Activated naive CD4-positive, alpha-beta T cell treated with anti-CD3 and anti-CD28 coated beads, Interleukin-2, amount 50 U/mL, for 72 hours (primary cell): ENCODE results near the gene SPSB4. TPM values are rescaled to one million over a fixed set of nuclear protein-coding genes. Genes with fewer than 3 reads are reported as not detected.
A peak's percentile ranks its signal among the peaks of the same experiment; 100 is the strongest.
"Not testable (repeated sequence)": the region's sequence is repeated elsewhere in the genome, so short reads cannot be mapped to it uniquely, and the experiment has no call there.

ENCODE experiments used
- ATAC-seq, 2 donors: fragments of 150-1000 bp; cut with Tn5 transposase; 2 replicates each; pipeline ENCODE4 v1.10.0; 2021; ENCODE audit warnings: mild to moderate bottlenecking in 2 of 2, moderate library complexity in 2 of 2
- DNase-seq, 2 donors: peaks; one replicate each; pipeline ENCODE4 v3.0.0; 2021 to 2022; ENCODE audit warnings: low spot score in 2 of 2
- H3K27ac Mint-ChIP-seq, 2 donors: one replicate each; pipeline ENCODE4 v1.8.0; 2022; ENCODE audit warnings: mild to moderate bottlenecking in 2 of 2, mixed read lengths in 2 of 2
- H3K36me3 Mint-ChIP-seq, 2 donors: one replicate each; pipeline ENCODE4 v1.8.0; 2022; ENCODE audit warnings: mixed read lengths in 2 of 2
- H3K9me3 Mint-ChIP-seq, 2 donors: one replicate each; pipeline ENCODE4 v1.8.0; 2022; ENCODE audit warnings: mixed read lengths in 2 of 2
- total RNA-seq, 2 donors: library from RNA; stranded (reverse); gene quantifications; one replicate each; pipeline ENCODE4 v1.2.3, GENCODE V29; 2022

SPSB4 gene
- total RNA-seq, 2 donors from 2014 or later = not detected

DNA sequence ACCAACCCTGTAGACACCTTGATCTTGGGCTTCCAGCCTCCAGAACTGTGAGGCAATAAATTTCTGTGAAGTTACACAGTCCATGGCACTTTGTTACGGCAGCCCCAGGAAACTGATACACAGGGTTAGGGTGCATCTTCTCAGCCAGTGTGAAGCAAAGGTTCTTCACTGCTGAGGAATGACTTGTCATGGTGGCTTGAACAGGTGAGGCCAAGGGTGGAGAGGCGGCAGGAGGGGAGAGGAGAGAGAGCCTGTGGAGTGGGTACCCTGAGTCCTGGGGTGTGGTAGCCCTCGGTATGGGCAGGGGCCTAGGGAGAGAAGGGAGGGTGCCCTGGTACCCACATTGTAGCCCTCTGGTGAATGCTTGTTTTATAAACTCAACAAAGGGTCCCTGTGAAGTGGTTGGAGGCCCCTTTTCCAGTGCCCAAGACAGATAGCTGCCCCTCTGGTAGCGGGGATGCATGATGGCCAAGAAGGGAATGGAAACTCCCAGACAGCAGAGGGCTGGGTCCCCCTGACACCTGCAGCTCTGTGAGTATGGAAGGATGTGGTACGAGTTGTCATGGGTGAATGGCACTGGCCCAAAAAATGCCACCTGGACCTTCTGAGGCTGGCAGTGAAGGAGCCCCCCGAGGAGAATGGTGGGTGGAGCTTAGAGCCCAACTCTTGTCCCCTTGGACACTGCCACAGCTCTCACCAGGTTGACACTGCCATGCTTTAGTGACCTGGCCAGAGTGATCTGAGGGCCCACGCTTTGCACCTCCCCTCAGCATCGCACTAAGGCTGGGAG, 49.6 kb downstream of the SPSB4 start:
- no peak overlapping the region for H3K27ac Mint-ChIP-seq
- no peak for DNase-seq
- H3K36me3 Mint-ChIP-seq = no peaks in the 10 kb centered on the region
- no peaks in the 10 kb centered on the region for H3K9me3 Mint-ChIP-seq
- no peak for ATAC-seq

DNA sequence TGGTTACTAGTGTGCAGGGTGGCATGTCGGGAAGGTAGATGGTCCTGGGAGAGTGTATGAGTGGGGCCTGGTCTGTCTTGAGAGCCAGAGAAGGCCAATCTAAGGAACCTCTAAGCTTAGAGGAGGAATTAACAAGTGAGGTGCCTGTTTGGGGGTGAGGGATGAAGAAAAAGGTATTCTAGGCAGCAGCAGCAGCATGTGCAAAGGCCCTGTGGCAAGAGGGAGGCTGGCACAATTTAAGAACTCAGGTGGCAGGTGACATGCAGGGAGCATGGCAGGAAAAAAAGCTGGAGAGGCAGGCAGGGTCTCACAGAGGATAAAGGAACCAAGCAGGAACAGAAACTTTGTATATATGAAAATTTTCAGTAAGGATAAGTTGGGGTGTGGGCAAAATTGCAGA, 51.2 kb downstream of the SPSB4 start:
- ATAC-seq (no peak), DNase-seq (no peak)
- H3K27ac Mint-ChIP-seq = no peak overlapping the region
- no peaks in the 10 kb centered on the region for H3K9me3 Mint-ChIP-seq
- H3K36me3 Mint-ChIP-seq = no peaks in the 10 kb centered on the region

GRCh38 chr3:141103067-141103466, 51.9 kb downstream of the SPSB4 start:
- no peaks in the 10 kb centered on the region for H3K9me3 Mint-ChIP-seq
- ATAC-seq = no peak
- no peak overlapping the region for H3K27ac Mint-ChIP-seq
- no peaks in the 10 kb centered on the region for H3K36me3 Mint-ChIP-seq
- no peak for DNase-seq

GRCh38 chr3:141103503-141103902, 52.4 kb downstream of the SPSB4 start:
- ATAC-seq = no peak
- H3K9me3 Mint-ChIP-seq = no peaks in the 10 kb centered on the region
- H3K36me3 Mint-ChIP-seq = no peaks in the 10 kb centered on the region

GRCh38 chr3:141104151-141104821, 53.1 kb downstream of the SPSB4 start:
- DNase-seq (no peak), ATAC-seq (no peak)
- H3K27ac Mint-ChIP-seq = no peak overlapping the region
- H3K9me3 Mint-ChIP-seq = no peaks in the 10 kb centered on the region
- H3K36me3 Mint-ChIP-seq = no peaks in the 10 kb centered on the region

More at GRCh38 chr3:141103503-141103902, 52.4 kb downstream of the SPSB4 start:
- DNase-seq = no peak
- H3K27ac Mint-ChIP-seq = no peak overlapping the region

- DNase-seq = peak in 1 of 2 donors; percentile 67
- Mint-ChIP-seq H3K36me3 (no peaks in the 10 kb centered on the region), H3K9me3 (no peaks in the 10 kb centered on the region), H3K27ac (no peak overlapping the region)
- peak; percentile 47 to 60 for ATAC-seq
These were observed 54.9 kb downstream of the SPSB4 start for GRCh38 chr3:141105828-141106628.

DNA sequence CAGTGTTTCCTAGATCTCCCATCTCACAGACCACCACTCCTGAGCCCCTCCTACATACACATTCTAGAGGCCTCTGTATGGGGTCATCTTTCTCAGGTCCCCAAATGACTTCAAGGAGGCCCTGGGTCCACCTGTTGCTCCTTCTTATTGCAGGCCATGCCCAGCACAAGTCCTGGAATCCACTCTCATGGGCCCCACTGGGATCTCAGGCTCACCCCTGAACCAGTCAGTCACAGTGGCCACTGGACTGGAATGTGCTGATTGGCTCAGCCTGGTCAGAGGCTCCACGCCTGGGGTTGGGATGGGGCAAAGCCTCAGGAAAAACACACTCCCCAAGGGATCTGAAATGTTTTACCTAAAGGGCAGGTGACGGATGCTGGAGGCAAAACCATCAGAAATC, 55.7 kb downstream of the SPSB4 start:
- no peaks in the 10 kb centered on the region for H3K9me3 Mint-ChIP-seq
- ATAC-seq = no peak
- no peak overlapping the region for H3K27ac Mint-ChIP-seq
- H3K36me3 Mint-ChIP-seq = no peaks in the 10 kb centered on the region
- no peak for DNase-seq

DNA sequence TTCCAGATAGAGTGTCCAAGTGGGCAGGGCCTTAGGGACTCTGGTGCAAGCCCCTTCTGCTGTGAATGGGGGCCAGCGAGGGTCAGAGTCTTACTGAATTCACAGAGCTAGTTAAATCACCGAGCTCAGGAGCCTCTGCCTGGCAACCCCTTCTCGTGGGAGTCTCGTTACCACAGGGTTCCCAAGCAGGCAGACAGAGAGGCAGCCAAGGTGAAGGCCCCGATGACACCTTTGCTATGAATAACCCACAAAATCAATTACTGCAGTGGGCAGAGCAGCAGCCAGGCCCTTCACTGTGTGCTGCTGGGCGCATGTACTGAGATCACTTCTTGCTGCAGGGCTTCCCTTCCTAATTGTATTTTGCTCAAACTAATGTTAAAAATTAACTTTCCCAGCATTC, 56.9 kb downstream of the SPSB4 start:
- ATAC-seq (no peak), DNase-seq (no peak)
- H3K9me3 Mint-ChIP-seq = no peaks in the 10 kb centered on the region
- no peak overlapping the region for H3K27ac Mint-ChIP-seq
- H3K36me3 Mint-ChIP-seq = no peaks in the 10 kb centered on the region

DNA sequence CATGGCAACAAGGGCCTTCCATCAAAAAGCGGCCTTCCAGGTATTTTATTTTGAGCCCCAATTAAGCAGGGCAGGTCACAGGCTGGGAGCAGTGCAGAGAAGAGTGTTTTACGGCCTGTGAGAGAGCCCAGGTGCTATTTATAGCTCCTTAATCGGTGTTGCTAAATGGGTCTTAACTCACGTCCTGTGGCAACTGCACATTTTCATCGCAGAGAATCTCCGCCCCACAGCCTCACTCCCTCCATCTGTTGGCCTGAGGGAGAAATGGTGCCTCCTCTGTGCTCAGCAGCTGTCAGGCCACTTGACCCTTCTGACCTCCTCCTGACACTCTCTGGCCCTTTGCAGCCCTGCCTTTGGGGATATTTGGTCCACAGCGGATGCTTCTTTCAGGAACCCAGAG, 58.6 kb downstream of the SPSB4 start:
- no peaks in the 10 kb centered on the region for H3K36me3 Mint-ChIP-seq
- H3K9me3 Mint-ChIP-seq = no peaks in the 10 kb centered on the region
- ATAC-seq (no peak), DNase-seq (no peak)
- H3K27ac Mint-ChIP-seq = no peak overlapping the region

DNA sequence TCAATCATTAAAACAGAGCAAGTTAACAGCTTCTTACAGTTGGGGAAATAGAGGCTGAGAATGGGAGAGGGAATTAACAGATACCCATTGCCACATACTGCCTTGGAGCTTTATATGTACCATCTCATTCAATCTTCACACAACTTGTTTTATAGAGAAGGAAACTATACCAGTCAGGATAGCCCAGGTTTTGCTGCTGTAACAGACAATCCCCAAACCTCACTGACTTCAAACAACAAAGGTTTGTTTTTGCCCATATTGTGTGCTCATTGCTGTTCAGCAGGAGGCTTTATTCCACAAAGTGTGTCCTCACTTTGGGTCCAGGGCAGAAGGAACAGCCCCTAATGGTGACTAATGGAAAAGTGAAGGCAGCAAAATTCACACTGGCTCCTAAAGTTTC, 59.2 kb downstream of the SPSB4 start:
- DNase-seq (no peak), ATAC-seq (no peak)
- no peak overlapping the region for H3K27ac Mint-ChIP-seq
- H3K36me3 Mint-ChIP-seq = no peaks in the 10 kb centered on the region
- no peaks in the 10 kb centered on the region for H3K9me3 Mint-ChIP-seq

DNA sequence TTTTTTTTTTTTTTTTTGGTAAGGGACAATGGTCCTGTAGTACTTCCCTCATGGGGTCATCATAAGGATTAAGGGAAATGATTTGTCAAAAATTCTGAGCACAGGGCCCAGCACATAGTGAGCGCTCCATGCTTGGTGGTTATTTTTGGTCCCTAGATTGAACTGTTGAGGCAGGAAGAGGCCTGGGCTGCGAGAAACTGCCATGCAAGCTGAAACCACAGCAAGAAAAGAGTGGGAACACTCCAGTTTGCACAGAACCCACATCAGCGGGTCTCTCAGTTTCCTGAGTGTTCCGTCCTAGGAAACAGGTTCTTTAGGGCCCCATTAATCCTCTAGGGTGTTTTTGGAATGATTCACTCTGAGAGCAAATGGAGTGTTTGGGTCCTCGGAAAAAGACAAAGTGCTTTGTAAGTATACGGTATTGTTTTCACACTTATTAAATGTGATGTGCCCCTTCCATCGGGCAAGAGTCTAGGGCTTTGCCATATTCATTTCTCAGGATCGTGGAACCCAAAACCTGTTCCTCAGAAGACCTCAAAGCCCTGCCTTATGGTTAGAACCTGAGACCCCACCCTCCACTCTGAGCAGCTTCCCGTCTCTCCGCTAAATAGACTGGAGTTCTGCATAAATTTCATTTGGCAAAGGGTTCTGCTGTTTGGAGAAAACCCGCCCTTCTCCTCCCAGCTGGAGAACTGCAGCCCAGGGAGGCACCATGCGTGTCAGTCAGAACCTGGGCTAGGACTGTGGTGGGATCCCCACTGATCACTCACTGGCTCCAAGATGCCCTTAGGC, 60.4 kb downstream of the SPSB4 start:
- Mint-ChIP-seq H3K27ac (no peak overlapping the region), H3K9me3 (no peaks in the 10 kb centered on the region), H3K36me3 (no peaks in the 10 kb centered on the region)
- no peak for ATAC-seq
- DNase-seq = no peak

GRCh38 chr3:141112686-141113297, 61.6 kb downstream of the SPSB4 start:
- DNase-seq (no peak), ATAC-seq (no peak)
- no peak overlapping the region for H3K27ac Mint-ChIP-seq
- H3K9me3 Mint-ChIP-seq = no peaks in the 10 kb centered on the region
- H3K36me3 Mint-ChIP-seq = no peaks in the 10 kb centered on the region

DNA sequence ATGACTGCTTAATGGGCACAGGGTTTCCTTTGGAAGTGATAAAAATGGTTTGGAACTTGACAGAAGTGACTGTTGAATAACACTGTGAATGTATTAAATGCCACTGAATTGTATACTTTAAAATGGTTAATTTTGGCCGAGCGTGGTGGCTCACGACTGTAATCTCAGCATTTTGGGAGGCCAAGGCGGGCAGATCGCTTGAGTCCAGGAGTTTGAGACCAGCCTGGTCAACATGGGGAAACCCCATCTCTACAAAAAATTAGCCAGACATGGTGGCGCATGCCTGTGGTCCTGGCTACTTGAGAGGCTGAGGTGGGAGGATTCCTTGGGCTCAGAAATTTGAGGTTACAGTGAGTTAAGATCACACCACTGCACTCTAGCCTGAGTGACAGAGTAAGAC, 62.5 kb downstream of the SPSB4 start:
- H3K27ac Mint-ChIP-seq, ATAC-seq, H3K9me3 Mint-ChIP-seq, H3K36me3 Mint-ChIP-seq, DNase-seq: not testable (repeated sequence)

DNA sequence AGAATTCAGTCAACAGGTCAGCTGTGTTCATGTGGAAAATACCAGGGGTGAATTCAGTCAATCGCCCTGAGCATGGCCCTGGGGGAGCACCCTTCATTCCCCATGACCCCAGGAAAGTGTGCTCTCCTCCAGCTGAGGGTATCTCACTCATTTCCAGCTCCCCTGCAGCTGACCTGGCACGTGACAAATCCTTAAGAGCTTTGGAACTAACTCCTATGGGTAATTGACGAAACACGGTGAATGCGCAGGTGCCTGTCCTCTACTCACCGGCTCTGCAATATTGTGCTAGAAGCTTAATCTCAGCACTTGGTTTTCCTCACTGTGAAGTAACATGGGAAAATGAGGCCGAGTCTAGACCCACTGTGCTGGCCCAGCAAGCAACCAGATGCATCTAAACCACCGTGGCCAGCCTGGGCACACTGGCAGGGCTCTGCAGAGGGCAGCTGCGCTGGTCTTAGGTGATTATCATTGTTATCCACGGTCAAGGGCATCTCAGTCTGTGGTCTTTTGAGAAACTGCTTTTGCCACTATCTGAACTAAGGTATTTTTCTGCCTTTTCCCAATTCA, 63.1 kb downstream of the SPSB4 start:
- Mint-ChIP-seq H3K9me3 (no peaks in the 10 kb centered on the region), H3K36me3 (no peaks in the 10 kb centered on the region), H3K27ac (no peak overlapping the region)
- no peak for ATAC-seq
- no peak for DNase-seq

GRCh38 chr3:141114816-141115460, 63.8 kb downstream of the SPSB4 start:
- H3K27ac Mint-ChIP-seq = no peak overlapping the region
- ATAC-seq (no peak), DNase-seq (no peak)

More at GRCh38 chr3:141114816-141115460, 63.8 kb downstream of the SPSB4 start:
- Mint-ChIP-seq H3K9me3 (peaks cover 0 to 3% of the 10 kb centered on the region in 2 donors), H3K36me3 (no peaks in the 10 kb centered on the region)
